ENCODE results near the gene MCC.
A peak's percentile ranks its signal among the peaks of the same experiment; 100 is the strongest.

MCC gene

GRCh38 chr5:113450929-113451328 is 37.3 kb downstream of the MCC start:
- no peak for DNase-seq (ENCODE audit: low read depth in 2 of 2)
- TF ChIP-seq CTCF (IDR thresholded peaks at IDR 0.05; ENCODE audit: low read depth, low read length): no peak
- no peak overlapping the region for H3K4me3 ChIP-seq (replicated peaks in 1 of 2; ENCODE audit: low read depth in 2 of 2, low read length in 2 of 2)

- no peak overlapping the region for H3K4me3 ChIP-seq (replicated peaks in 1 of 2; ENCODE audit: low read depth in 2 of 2, low read length in 2 of 2)
- TF ChIP-seq CTCF (IDR thresholded peaks at IDR 0.05; ENCODE audit: low read depth, low read length): no peak
- peak; percentile 9 to 20 for DNase-seq (ENCODE audit: low read depth in 2 of 2)
These were observed 37.8 kb downstream of the MCC start for GRCh38 chr5:113450462-113450861.

GRCh38 chr5:113448252-113448651 is 40.0 kb downstream of the MCC start:
- H3K4me3 ChIP-seq (replicated peaks in 1 of 2; ENCODE audit: low read depth in 2 of 2, low read length in 2 of 2): no peak overlapping the region
- no peak for DNase-seq (ENCODE audit: low read depth in 2 of 2)
- TF ChIP-seq CTCF (IDR thresholded peaks at IDR 0.05; ENCODE audit: low read depth, low read length): no peak

- DNase-seq (ENCODE audit: low read depth in 2 of 2): peak; percentile 17 to 22
- H3K4me3 ChIP-seq (replicated peaks in 1 of 2; ENCODE audit: low read depth in 2 of 2, low read length in 2 of 2): no peak overlapping the region
- TF ChIP-seq CTCF (IDR thresholded peaks at IDR 0.05; ENCODE audit: low read depth, low read length): peak; percentile 33
These were observed 40.7 kb downstream of the MCC start for GRCh38 chr5:113447498-113448050.

- no peak for DNase-seq (ENCODE audit: low read depth in 2 of 2)
- no peak for TF ChIP-seq CTCF (IDR thresholded peaks at IDR 0.05; ENCODE audit: low read depth, low read length)
- no peak overlapping the region for H3K4me3 ChIP-seq (replicated peaks in 1 of 2; ENCODE audit: low read depth in 2 of 2, low read length in 2 of 2)
These were observed 41.8 kb downstream of the MCC start for GRCh38 chr5:113446358-113446927.

GRCh38 chr5:113437111-113437510 is 51.1 kb downstream of the MCC start:
- no peak for TF ChIP-seq CTCF (IDR thresholded peaks at IDR 0.05; ENCODE audit: low read depth, low read length)
- DNase-seq (ENCODE audit: low read depth in 2 of 2): no peak

GRCh38 chr5:113435575-113435974 is 52.7 kb downstream of the MCC start:
- TF ChIP-seq CTCF (IDR thresholded peaks at IDR 0.05; ENCODE audit: low read depth, low read length): no peak
- peak in 1 of 2 donors; percentile 26 for DNase-seq (ENCODE audit: low read depth in 2 of 2)
- H3K4me3 ChIP-seq (replicated peaks in 1 of 2; ENCODE audit: low read depth in 2 of 2, low read length in 2 of 2): no peak overlapping the region

More at GRCh38 chr5:113437111-113437510, 51.1 kb downstream of the MCC start:
- H3K4me3 ChIP-seq (replicated peaks in 1 of 2; ENCODE audit: low read depth in 2 of 2, low read length in 2 of 2): no peak overlapping the region

Data from cardiac fibroblast (primary cell).